NCI-H446 treated with DMSO at 0.1 percent for 48 hours (cell line): ENCODE results near the gene CPO.

Source experiments
- DNase-seq: peaks from one replicate; lab custom pipeline; 2025; lab: John Stamatoyannopoulos, UW

The CPO gene

DNA sequence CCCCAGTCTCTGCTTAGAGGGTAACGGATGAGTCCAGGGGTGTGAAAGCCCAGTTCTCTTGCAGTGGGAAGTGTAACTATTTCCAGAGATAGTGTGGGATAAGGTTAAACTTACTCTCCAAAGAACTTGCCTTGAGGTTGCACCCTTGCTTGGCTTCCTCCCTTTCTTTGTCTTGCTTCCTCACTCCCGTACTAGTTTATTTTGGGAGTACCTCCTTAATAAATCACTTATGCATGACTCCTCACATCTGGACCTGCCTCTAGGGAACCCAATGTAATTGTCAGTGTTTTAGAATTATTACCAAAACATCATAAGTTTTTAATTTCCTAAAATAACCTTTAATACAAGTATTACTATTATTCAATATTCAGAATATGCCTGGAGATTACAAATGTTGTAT, 35.2 kb downstream of the CPO start:
- no peak for DNase-seq

DNA sequence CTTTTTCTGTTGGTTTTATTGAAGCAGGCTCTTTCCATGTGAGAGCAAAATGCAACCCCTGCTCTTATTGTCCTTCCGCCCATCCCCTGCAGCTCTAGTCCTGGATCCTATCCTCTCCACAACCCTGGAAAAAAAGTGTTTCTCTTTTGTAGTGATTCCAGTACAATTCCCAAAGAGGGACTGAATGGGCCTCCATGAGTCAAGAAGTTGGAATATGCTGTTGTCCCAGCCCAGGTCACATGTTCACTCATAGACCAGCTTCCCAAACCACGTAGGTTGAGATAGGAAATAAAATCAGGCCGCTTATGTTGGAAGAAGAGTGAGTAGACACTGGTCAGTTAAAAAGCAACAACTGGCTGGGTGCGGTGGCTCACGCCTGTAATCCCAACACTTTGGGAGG, 39.4 kb downstream of the CPO start:
- DNase-seq = no peak

DNA sequence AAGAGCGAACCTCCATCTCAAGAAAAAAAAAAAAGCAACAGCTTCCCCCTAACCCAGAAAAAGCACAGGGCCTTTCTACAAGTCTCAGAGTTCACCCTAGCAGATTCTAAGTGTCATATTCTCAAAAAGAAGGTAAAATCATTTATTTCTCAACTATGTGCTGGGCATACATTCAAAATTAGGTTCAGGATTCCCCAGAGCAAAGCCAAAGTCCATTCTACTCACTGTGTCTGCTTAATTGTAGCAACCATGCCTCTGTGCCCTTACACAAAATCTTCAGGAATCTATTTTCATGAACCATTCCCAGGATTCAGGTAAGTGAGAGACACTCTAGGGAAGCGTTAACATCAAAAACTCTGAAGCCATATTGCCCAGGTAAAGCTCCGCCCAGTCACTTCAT, 40.0 kb downstream of the CPO start:
- DNase-seq = no peak

DNA sequence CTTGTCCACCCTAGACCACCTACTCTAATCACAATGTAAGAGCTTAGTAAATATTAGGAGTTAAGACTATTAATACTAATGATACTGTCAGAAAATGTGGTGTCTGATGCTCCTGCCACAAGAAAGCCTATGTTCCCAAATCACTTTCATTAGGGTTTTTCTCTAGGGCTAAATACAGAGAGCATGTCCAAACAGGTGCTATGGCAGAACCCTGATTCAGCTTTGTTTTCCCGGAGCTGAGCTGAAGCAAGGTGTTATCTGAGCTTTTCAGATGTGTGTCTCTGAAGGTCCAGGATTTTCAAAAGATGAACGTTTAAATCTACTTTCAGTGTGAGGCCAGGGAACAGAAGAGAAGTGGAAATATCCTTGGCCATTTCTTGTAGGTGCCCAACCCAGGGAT, 40.6 kb downstream of the CPO start:
- no peak for DNase-seq

DNA sequence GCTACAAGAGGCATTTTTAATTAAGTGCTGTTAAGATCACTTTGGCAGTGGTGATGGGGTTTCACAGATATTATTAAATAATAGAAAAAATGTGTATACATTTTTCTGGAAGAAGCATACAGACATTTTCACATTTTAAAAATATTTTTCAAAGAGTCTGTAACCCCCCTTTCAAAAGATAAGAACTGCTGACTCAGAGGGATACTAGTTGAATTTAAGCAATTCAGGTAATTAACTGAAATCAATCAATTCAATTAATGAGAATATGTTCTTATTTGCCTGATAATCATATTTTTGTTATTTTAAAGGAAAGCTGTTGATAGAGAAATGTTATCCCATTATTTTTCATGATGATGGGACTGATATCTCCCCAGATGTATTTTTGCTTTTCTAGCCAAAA, 41.1 kb downstream of the CPO start:
- DNase-seq = no peak

DNA sequence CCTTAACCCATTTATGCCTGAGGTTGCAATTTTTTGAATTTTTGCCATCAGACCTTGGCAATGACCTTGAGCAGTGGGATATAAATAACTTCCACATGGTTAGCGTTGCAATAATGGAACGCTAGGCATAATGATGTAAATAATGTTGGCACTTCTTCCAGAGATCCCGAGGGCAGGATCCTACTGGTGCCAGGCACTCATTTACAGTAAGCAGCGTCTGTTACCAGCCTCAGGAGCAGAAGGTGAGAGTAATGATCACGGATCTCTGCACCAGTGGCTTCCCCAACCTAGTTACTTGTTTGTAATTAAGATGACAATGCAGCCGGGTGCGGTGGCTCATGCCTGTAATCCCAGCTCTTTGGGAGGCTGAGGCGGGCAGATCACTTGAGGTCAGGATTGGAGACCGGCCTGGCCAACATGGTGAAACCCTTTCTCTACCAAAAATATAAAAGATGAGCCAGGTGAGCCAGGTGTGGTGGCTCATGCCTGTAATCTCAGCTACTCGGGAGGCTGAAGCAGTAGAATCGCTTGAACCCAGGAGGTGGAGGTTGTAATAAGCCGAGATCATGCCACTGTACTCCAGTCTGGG, 41.9 kb downstream of the CPO start:
- peak; percentile 98 for DNase-seq

DNA sequence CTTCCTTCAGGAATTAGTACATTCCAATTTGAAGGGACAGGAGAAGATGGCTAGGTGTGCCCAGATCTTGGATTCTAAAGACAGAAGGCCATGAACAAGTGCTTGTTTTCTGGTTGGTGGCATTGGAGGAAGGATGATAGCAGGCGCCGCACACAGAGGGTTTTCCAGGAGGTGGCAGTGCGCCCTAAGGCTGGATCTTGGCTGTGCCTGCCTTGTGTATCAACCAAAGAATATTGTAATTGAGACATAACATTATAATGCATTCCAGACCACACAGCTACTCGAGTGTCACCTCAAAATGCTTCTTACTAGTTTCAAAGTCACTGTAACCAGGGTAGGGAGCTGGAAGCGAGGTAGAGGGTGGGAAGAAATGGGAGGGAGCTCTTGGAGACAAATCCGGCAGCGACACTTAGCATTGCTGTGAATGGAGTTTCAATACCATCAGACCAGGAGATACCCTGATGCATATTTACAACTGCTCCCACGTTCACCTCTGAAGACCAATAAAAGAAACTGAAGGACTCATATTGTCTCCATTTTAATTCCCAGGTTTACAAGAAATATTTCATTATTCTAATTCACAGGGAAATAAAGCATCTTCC, 42.5 kb downstream of the CPO start:
- peak; percentile 75 for DNase-seq

DNA sequence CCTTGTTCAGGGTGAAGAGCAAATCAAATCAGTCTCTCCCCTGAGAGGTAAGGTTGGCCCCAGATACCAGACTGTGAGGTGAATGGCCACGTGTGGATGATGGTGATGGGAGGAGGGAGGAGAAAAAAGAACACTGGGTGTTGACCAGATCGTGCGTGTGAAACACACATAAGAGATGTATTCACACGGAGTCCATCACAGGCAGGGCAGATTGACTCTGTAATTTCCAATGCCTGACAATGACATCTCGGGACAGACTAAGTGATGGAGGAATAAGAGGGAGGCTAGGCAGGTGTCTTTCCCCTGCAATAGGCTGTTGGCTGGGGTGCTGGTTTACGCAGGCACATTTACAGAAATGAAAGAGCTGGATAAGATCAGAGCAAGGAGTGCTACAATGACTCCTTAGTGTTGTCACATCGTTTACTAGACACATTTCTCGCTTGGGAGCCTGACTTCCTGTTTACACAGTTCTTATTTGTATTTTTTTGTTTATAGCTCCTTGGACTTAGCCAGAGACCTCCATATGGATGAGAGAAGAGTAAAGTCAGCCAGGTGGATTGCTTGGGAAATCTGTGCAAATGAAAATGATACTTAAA, 43.1 kb downstream of the CPO start:
- DNase-seq = no peak

DNA sequence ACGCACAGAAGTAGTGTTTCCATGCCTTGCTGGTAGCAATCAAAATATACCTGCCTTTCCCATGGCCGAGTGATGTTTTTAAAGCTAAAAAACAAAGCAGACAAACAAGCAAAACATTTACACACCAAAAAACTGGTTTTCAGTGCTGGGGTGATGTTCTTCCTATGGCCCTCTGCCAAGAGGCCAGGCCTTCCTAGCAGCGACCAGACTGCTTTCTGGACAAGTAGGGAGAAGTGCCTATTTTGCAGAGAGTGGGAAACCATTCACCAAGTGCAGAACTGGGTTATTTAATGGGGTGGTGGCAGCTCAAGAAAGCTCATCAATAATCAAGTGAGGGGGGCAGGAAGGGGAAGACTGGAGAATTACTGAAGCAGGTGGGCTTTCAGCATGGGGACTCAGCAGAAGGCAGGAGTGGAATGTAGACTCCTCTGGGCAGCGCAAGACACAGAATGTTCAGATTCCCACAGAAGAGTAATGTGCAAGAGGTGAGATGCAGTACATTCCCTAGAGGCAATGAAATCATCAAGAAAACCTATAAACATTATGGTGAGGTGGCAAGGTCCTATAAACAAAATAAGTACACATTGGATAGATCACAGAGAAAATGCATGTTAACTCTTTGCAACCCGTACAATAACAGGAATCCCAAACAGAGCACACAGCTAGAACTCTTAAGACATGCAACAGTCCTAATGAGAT, 44.0 kb downstream of the CPO start:
- DNase-seq = no peak

DNA sequence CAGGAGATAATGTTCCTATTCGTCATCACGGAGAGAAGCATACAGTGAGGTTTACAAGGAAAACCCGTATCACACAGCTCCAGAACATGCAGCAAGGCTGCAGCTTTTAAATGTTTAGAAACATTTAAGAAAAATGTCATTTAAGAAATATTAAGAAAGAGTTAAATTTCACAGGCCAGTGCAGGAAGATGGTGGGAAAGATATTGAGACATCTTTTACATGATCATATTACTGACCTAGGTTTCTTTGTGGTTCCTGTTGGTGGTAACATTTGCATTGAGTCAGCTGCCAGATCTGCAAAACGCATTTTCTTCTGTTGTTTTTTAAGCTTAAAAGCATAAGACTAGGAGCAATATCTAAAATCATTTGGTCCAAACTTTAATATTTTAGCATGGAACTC, 44.9 kb downstream of the CPO start:
- DNase-seq = no peak

DNA sequence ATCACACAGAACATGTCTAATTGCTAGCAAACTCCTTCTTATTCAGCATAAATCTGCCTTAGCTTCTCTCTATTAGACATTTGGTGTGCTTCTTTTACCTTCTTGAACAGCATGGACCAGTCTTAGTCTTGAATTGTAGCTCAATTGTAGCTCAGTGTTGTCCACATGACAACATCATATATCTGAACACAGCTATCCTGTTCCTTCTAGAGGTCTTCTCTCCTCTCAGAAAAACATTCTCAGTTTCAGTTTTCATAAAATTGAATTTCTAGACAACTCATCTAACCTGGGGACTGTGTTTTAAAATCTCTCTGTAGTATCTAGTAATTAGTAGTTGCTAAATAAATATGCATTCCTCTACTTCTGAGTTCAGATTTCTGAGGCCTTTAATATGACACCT, 47.6 kb downstream of the CPO start:
- DNase-seq = no peak

DNA sequence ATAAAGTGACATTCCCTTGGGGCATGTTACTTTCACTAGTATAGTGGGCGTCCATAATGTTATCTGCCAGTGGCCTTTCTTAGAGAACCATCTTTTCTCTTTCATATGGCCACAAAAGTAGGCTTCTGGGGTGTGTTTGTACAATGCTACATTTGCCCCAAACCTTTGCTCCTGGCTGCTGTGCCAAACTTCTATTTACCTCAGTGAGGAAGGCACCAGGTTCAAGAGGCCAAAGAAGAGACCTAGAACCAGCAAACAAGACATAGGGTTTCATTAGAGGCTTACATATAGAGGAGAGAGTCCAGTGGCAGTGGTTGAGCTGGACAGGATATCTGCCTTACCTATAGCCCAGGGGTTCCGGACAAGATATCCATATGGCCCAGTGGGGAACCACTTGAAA, 48.5 kb downstream of the CPO start:
- no peak for DNase-seq

DNA sequence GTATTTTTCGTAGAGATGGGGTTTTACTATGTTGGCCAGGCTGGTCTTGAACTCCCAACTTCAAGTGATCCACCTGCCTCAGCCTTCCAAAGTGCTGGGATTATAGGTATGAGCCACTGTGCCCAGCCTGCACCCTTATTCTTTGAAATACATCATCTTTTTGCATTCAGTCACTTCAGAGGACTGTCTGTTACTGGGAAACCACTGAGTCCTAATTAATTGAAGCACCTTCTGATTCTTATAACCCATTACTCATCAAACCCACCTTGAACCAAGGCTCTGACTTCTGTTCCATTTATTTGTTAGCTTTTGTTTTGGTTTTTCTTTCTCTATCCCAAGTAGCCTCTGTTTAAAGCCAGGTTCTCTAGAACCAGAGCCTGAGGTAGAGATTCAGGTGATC, 49.6 kb downstream of the CPO start:
- DNase-seq = no peak

DNA sequence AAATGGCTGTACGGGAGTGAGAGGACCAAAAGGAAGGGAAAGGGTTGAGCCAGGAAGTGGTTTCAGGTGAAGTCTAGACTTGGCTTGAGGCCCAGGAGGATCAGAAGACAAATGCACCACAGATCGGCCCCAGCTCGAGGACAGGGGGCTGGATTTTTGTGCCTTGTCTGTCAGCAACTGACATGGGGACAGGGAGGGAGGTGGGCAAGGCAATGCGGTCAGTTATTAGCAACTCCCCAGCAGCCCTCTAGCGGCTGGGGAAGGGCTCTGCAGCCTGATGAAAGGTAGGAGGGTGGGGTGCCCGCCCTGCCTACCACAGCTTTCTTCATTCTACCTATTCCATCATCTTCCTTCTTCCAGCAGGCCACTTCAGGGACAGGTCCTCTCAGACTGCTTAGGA, 50.0 kb downstream of the CPO start:
- DNase-seq = no peak

DNA sequence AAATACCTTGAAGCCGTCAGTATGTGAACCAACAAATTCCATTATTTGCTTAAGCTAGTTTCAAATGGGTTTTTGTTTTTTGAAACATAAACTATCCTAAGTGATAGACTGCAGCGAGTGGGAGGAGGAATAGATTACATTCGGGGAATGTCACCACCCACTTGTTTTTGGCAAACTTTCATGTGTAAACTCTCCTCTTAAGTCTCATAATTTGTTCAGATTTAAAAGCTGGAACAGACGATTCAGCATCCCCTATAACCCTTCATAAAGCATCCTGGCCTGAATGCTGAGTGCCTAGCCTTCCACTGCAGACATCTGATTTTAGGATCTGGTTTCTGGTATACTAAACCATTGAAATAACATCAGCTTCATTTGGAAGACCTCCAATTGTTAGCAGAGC, 51.0 kb downstream of the CPO start:
- no peak for DNase-seq

DNA sequence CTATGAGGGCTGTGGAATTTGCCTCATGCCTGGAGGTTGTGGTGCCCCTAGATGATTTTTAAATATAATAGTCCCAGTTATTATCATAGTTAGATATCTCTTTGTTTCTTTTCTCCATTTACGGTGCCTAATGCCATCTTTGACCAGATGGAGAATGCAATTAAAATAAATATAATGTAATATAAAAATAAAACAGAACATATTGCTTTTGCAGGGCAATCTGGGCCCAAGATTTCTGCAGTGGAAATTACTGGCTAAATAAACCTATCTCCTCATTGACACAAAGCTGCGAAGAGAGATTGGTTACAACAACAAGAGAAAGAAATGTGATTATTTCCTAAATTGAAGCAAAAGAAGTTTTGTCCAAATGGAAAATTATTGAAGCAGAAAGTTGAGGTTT, 51.8 kb downstream of the CPO start:
- no peak for DNase-seq

DNA sequence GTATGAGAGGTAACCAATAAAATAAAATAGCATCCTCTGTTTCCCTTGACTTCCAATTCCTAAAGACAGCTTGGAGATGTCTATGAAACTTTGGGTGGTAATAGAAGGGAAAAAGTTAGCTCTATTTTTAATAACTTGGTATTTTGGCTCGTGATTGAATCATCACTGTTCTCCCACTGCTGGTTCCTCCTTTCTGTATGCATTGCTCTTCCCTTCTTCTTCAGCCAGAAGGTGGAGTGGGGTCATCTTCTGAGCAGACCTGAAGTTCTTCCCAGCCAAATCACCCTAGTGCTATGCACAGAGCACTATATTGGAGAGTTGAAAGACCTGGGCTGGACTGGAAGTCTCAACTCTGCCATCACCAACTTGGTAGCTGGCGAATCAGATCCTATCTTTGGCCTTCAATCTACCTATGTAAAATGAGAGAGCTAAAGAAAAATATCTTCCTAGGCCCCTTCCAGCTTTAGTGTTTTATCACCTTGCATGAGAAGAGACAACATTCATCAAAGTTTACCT, 54.1 kb downstream of the CPO start:
- no peak for DNase-seq

DNA sequence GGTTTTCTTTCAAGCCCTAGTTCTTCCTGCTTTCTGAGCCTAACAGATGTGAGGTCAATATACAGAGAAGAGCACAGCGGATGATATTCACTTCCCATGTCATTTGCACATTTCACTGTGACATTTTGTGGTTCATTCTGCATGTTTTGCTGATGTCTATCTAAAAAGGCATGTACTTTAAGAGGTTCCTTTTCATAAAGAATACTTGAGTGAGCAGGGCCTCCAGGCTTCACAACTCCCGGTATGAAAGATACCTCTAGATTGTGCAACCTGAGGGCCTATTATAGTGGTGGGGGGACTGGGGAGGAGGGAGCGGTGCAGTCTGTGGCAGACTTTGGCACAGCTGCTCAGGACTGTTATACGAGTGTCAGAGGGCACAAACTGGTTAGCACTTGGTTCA, 54.6 kb downstream of the CPO start:
- no peak for DNase-seq

DNA sequence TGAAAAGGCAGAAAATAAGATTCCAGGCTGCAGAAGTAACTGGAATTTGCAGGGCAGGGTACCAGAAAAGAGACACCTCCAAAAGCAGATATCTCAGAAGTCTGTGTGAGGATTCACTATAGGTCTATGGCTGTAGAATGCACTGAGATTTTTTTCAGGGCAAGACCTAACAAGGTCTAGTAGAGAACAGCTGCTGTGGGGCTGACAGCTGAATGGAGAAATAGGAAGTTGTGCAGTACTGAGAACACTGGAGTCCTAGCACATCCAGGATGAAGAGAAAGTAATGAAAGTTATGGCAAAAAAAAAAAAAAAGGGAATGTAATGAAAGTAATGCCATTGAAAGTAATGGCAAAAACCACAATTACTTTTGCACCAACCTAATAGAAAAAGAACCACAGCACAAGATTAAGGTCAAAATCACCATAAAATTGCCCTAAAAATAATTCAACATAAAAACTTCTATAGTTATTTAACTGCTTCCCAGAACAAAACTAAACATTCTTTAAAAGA, 57.3 kb downstream of the CPO start:
- DNase-seq = no peak

DNA sequence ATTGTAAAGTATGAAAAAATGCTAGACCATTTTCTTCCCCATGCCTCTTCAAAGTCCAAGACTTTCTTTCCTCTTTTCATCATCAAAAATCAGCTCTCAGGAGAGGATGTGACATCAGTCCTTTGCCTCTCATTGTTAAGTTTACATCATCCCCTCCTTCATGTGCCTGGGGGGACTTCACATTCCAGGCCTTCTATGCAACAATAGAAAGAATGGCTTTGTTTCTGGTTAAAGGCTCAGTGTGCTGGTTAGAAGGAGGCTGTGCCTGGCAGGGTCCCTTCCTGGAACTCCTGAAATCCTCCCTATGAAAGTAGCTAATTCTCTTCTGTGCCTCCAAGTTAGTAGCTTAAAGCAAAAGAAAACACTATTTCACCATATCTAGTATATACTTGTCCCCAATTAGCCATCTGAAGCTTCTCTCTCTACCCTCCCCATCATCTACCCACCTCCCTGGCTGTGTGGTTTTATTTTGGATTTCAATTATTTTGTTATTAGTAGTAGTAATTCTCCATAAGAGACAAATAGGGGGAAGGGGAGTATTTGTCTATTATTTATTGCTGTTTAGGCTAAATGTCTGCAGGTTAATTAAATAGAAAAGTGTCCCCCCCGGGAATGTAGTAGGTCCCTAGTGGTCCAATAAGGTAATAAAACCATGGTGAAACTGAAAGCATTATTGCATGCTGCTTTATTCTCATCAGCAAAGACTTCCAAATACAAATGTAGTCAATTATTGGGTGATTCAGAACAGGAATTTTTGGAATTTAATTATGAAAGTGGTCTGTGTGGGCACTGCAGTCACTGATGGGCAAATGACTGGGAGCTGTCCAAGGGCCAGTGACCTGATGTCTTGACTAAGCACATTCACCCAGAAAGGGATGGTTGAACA, 69.0 kb downstream of the CPO start:
- DNase-seq = no peak

DNA sequence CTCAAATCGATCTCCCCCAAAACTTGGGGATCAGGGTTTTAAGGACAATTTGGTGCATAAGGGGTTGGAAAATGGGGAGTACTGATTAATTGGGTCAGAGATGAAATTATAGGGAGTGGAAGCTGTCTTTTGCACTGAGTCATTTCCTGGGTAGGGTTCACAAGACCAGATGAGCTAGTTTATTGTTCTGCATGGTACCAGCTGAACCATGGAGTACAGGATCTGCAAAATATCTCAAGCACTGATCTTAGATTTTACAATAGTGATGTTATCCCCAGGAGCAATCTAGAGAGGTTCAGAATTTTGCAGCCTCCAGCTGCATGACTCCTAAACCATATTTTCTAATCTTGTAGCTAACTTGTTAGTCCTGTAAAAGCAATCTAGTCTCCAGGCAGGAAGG, 73.1 kb downstream of the CPO start:
- no peak for DNase-seq

DNA sequence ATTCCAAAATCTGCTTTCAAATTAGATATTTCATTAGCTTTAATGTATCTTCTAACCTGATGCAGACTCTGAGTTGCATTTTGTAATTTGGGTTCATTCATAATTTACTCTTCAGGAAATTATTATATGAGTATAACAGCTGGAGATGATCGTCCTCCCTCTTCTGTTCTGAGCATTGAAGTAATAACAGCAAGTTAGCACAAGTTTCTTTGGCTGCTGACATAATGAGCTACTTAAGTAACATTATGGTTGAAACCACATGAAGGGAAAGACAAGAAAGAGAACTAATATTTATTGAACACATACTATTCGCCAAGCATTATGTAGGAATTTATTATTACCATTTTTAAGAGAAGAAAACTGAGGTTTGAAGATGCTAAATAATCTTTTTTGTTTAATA, 75.1 kb downstream of the CPO start:
- DNase-seq = no peak
